IMR-90 (cell line): ENCODE results near the gene ITSN2. TPM values are rescaled to one million over a fixed set of nuclear protein-coding genes. Genes with fewer than 3 reads are reported as not detected.

Experiments used
- ATAC-seq: fragments of 200-7000 bp; cut with Tn5 transposase; 2 replicates; pipeline ENCODE4 v1.9.1; 2020; ENCODE audit warnings: low read depth, mild to moderate bottlenecking, moderate library complexity
- BruUV-seq: library from RNA; stranded (reverse); fragments of 400-500 nt; replicated peaks from 2 replicates; lab custom pipeline; 2021; lab: Mats Ljungman, UMichigan
- CTCF ChIA-PET: fragments of 300-600 bp; formaldehyde crosslinking; extraction: SDS; loops from one replicate; lab custom pipeline; 2021; ENCODE audit warnings: antibody characterized with exemption; lab: Yijun Ruan, JAX
- POLR2A ChIA-PET: fragments of 300-600 bp; sonication (Branson Sonifier 250); formaldehyde crosslinking; loops from one replicate; lab custom pipeline; 2022; ENCODE audit warnings: antibody characterized with exemption; ENCODE audit not compliant: unreplicated experiment; lab: Charles Lee
- DNase-seq: peaks from one replicate; pipeline ENCODE4 v3.0.0; 2013
- H2AFZ ChIP-seq: replicated peaks from 2 replicates; pipeline ENCODE3; 2013; ENCODE audit warnings: low read length, mild to moderate bottlenecking; ENCODE audit not compliant: poor library complexity
- H2AK5ac ChIP-seq: 2 replicates; pipeline ENCODE4 v1.6.1; 2013; ENCODE audit warnings: low read depth, low read length, inconsistent platforms
- H2AK9ac ChIP-seq: replicated peaks from 2 replicates; pipeline ENCODE3; 2013; ENCODE audit warnings: mild to moderate bottlenecking, low read depth, low read length, moderate library complexity; ENCODE audit not compliant: poor library complexity
- H2BK120ac ChIP-seq: 2 replicates; pipeline ENCODE4 v1.6.1; 2013; ENCODE audit warnings: low read depth, low read length, inconsistent platforms
- H2BK15ac ChIP-seq: 3 replicates; pipeline ENCODE4 v1.6.1; 2013; ENCODE audit warnings: low read depth, low read length, inconsistent platforms
- H2BK20ac ChIP-seq: 2 replicates; pipeline ENCODE4 v1.6.1; 2013; ENCODE audit warnings: low read depth, mild to moderate bottlenecking, inconsistent platforms, low read length, moderate library complexity
- H2BK5ac ChIP-seq: 2 replicates; pipeline ENCODE4 v1.6.1; 2013; ENCODE audit warnings: mild to moderate bottlenecking, low read depth, low read length, inconsistent platforms; ENCODE audit not compliant: poor library complexity, severe bottlenecking
- H3K14ac ChIP-seq: replicated peaks from 2 replicates; pipeline ENCODE4 v1.6.1; 2013; ENCODE audit warnings: low read depth, low read length, inconsistent platforms
- H3K18ac ChIP-seq: 2 replicates; pipeline ENCODE4 v1.6.1; 2013; ENCODE audit warnings: low read depth, low read length, control low read depth
- H3K23ac ChIP-seq: 2 replicates; pipeline ENCODE4 v1.6.1; 2013; ENCODE audit warnings: low read depth, low read length, inconsistent platforms
- H3K27ac ChIP-seq: 2 replicates; pipeline ENCODE4 v1.5.1; 2013; ENCODE audit warnings: mild to moderate bottlenecking, control low read depth, low read length; ENCODE audit not compliant: insufficient read depth
- H3K27me3 ChIP-seq: 2 replicates; pipeline ENCODE4 v1.6.1; 2013; ENCODE audit warnings: low read length; ENCODE audit not compliant: control insufficient read depth, insufficient read depth
- H3K36me3 ChIP-seq: 2 replicates; pipeline ENCODE4 v1.6.1; 2013; ENCODE audit warnings: low read length, mixed read lengths; ENCODE audit not compliant: control insufficient read depth, insufficient read depth
- H3K4ac ChIP-seq: 2 replicates; pipeline ENCODE4 v1.6.1; 2013; ENCODE audit warnings: low read depth, low read length, inconsistent platforms
- H3K4me1 ChIP-seq: 2 replicates; pipeline ENCODE4 v1.6.1; 2013; ENCODE audit warnings: low read length, mixed read lengths; ENCODE audit not compliant: control insufficient read depth, insufficient read depth
- H3K4me2 ChIP-seq: 2 replicates; pipeline ENCODE4 v1.6.1; 2013; ENCODE audit warnings: low read depth, mild to moderate bottlenecking, control low read depth, low read length, moderate library complexity
- H3K4me3 ChIP-seq: 2 replicates; pipeline ENCODE4 v1.5.1; 2013; ENCODE audit warnings: low read depth, mild to moderate bottlenecking, control low read depth, low read length, moderate library complexity; ENCODE audit not compliant: insufficient read depth
- H3K56ac ChIP-seq: 2 replicates; pipeline ENCODE4 v1.6.1; 2013; ENCODE audit warnings: low read length, inconsistent platforms; ENCODE audit not compliant: insufficient read depth; ENCODE audit errors: extremely low read depth
- H3K79me1 ChIP-seq, 2 experiments: 2 replicates each; pipeline ENCODE4 v1.6.1; 2013; ENCODE audit warnings: low read length in 2 of 2, inconsistent platforms in 1 of 2, low read depth in 1 of 2
- H3K9ac ChIP-seq: 2 replicates; pipeline ENCODE4 v1.6.1; 2013; ENCODE audit warnings: low read depth, low read length, control low read depth
- H3K9me1 ChIP-seq: 2 replicates; pipeline ENCODE4 v1.6.1; 2013; ENCODE audit warnings: low read length, inconsistent platforms; ENCODE audit not compliant: insufficient read depth
- H3K9me3 ChIP-seq: 2 replicates; pipeline ENCODE4 v1.6.1; 2013; ENCODE audit warnings: low read length; ENCODE audit not compliant: control insufficient read depth, insufficient read depth
- H4K20me1 ChIP-seq: 2 replicates; pipeline ENCODE4 v1.6.1; 2013; ENCODE audit warnings: low read length, inconsistent platforms; ENCODE audit not compliant: insufficient read depth
- H4K5ac ChIP-seq: 2 replicates; pipeline ENCODE4 v1.6.1; 2013; ENCODE audit warnings: mild to moderate bottlenecking, low read depth, low read length, control low read depth
- H4K8ac ChIP-seq, 2 experiments: 2 replicates each; pipeline ENCODE4 v1.6.1; 2013; ENCODE audit warnings: low read depth in 2 of 2, low read length in 2 of 2, control low read depth in 1 of 2, inconsistent platforms in 1 of 2
- H4K91ac ChIP-seq: 2 replicates; pipeline ENCODE4 v1.6.1; 2013; ENCODE audit warnings: low read depth, low read length, inconsistent platforms; ENCODE audit not compliant: insufficient read depth
- MAFK ChIP-seq: IDR thresholded peaks from 2 replicates; pipeline ENCODE4 v1.6.1; 2012; ENCODE audit warnings: low read depth, low read length, improper control_type of control experiment
- POLR2A ChIP-seq: IDR thresholded peaks from 2 replicates; pipeline ENCODE4 v1.6.1; 2012; ENCODE audit warnings: mild to moderate bottlenecking, low read depth, low read length
- SMC3 ChIP-seq: fragments of 150-350 bp; IDR thresholded peaks from 2 replicates; pipeline ENCODE4 v1.6.1; 2016; ENCODE audit warnings: low read depth, mild to moderate bottlenecking, antibody characterized with exemption, low read length, moderate library complexity
- USF2 ChIP-seq: fragments of 150-350 bp; IDR thresholded peaks from 2 replicates; pipeline ENCODE4 v1.6.1; 2017; ENCODE audit warnings: mild to moderate bottlenecking, antibody characterized with exemption, low read length, low read depth
- WGBS, 2 experiments: methylation state at CpG; one replicate each; pipeline versions ENCODE4 v1.1.5 to v1.1.7; 2013; ENCODE audit warnings: missing lambda C conversion rate in 2 of 2; ENCODE audit not compliant: insufficient read length in 1 of 2; ENCODE audit errors: extremely low coverage in 2 of 2; 5-methylcytosine and 5-hydroxymethylcytosine counted together
- dilution Hi-C: fragments of 300-500 bp; cut with HindIII; formaldehyde crosslinking; loops from one replicate; pipeline ENCODE4 v1.14.3; 2018; ENCODE audit warnings: low sequenced_read_pairs; ENCODE audit not compliant: unreplicated experiment
- in situ Hi-C: fragments of 300-500 bp; cut with MboI; formaldehyde crosslinking; loops from 3 replicates; pipeline ENCODE4 v1.14.3; 2019; ENCODE audit warnings: low sequenced_read_pairs, inconsistent platforms, mixed read lengths
- intact Hi-C: fragments of 100-400 bp; cut with micrococcal nuclease; formaldehyde crosslinking; loops from 2 replicates; pipeline ENCODE4 v1.10.0; 2022
- polyA plus RNA-seq, 3 experiments: library from polyadenylated mRNA; depleted of rRNA; stranded (reverse); fragments of >200 nt; gene quantifications; 2 replicates each; pipeline ENCODE4 v1.2.3, GENCODE V29; 2012; ENCODE audit warnings: low replicate concordance in 1 of 3
- total RNA-seq: library from RNA; depleted of rRNA; stranded (reverse); fragments of >200 nt; gene quantifications from 2 replicates; pipeline ENCODE4 v1.2.3, GENCODE V29; 2012

The ITSN2 gene
- total and polyA plus RNA-seq, 2 of the 4 experiments (the other 2 are of a cell fraction) = 10.7 to 17.2 TPM

- in situ Hi-C loops (no loop called here), intact Hi-C loops (loop anchor here (2.0 to 10.0 kb wide), 2 partner anchors 39 to 429 kb away; partner anchors contain the start of gene ATAD2B), dilution Hi-C loops (no loop called here)
- Histone ChIP-seq H4K91ac (no peak overlapping the region), H3K4me3 (no peak overlapping the region), H2AK9ac (no peak overlapping the region), H2BK5ac (no peak overlapping the region), H2AFZ (no peak overlapping the region), H3K4me1 (no peaks in the 10 kb centered on the region), H3K56ac (no peak overlapping the region), H3K23ac (no peak overlapping the region), H3K4me2 (no peak overlapping the region), H4K20me1 (peaks cover 13% of the 10 kb centered on the region), H3K9ac (no peak overlapping the region), H2BK20ac (no peak overlapping the region), H3K79me1 (peaks cover 23 to 55% of the 10 kb centered on the region in 2 experiments), H2BK120ac (no peak overlapping the region), H3K4ac (no peak overlapping the region), H2AK5ac (no peak overlapping the region), H3K18ac (no peak overlapping the region), H3K9me3 (no peaks in the 10 kb centered on the region), H3K9me1 (peaks cover 3% of the 10 kb centered on the region; the same call in 1 of the 2 replicates), H3K27ac (no peak overlapping the region), H3K36me3 (no peaks in the 10 kb centered on the region), H2BK15ac (no peak overlapping the region), H3K14ac (no peak overlapping the region), H4K8ac (no peak overlapping the region), H3K27me3 (no peaks in the 10 kb centered on the region), H4K5ac (no peak overlapping the region)
- ChIA-PET CTCF (no interaction called here), POLR2A (no interaction called here)
- TF ChIP-seq USF2 (no peak), SMC3 (no peak), MAFK (no peak), POLR2A (no peak)
- BruUV-seq = no TSS peak
- DNase-seq (no peak), ATAC-seq (no peak)
- no CpG with 5 or more reads among the region's 1 CpG for WGBS, 2 experiments
These were observed 6.4 kb downstream of the ITSN2 start for GRCh38 chr2:24353973-24354372.
